Measurements from ENCODE around the gene FHOD3.

Gene FHOD3

GRCh38 chr18:36769172-36769571 is 471.7 kb downstream of the FHOD3 start:
- DNase-seq = no peak

GRCh38 chr18:36769611-36770314 is 472.2 kb downstream of the FHOD3 start:
- H3K4me3 Mint-ChIP-seq = no peak overlapping the region
- peaks cover 9% of the 10 kb centered on the region for H3K4me1 Mint-ChIP-seq
- ATAC-seq = no peak
- no peaks in the 10 kb centered on the region for H3K9me3 Mint-ChIP-seq
- no peak for DNase-seq
- H3K27me3 Mint-ChIP-seq = peaks cover 7% of the 10 kb centered on the region
- no peak overlapping the region for H3K27ac Mint-ChIP-seq

More at GRCh38 chr18:36769172-36769571, 471.7 kb downstream of the FHOD3 start:
- peaks cover 9% of the 10 kb centered on the region for H3K4me1 Mint-ChIP-seq
- peaks cover 7% of the 10 kb centered on the region for H3K27me3 Mint-ChIP-seq
- no peaks in the 10 kb centered on the region for H3K9me3 Mint-ChIP-seq
- no peak overlapping the region for H3K27ac Mint-ChIP-seq
- H3K4me3 Mint-ChIP-seq = no peak overlapping the region
- no peak for ATAC-seq

- Mint-ChIP-seq H3K27ac (no peak overlapping the region), H3K4me3 (no peak overlapping the region), H3K9me3 (no peaks in the 10 kb centered on the region), H3K4me1 (peaks cover 9% of the 10 kb centered on the region), H3K27me3 (peaks cover 7% of the 10 kb centered on the region)
- ATAC-seq = no peak
- no peak for DNase-seq
Observed at GRCh38 chr18:36770315-36770946, 472.9 kb downstream of the FHOD3 start.

DNA sequence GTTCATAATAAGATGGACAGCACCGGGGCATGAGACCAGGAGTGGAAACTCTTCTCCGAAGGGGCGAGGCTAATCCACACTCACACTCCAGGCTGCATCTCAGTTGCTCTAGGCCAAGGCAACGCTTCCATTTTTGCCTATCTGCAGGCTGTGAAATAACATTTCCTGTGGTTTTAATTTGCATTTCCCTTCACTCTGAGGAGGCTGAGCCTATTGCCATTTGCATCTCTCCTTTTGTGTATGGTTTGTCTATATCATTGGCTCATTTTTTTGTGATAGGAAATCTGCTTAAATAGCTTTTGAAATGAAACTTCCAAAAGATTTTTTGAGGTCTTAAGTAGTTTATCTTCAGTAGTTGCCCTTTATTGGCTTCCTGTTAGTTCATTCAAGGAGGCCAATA is 473.7 kb downstream of the FHOD3 start:
- Mint-ChIP-seq H3K27ac (no peak overlapping the region), H3K4me3 (no peak overlapping the region)

GRCh38 chr18:36772241-36772723 is 474.8 kb downstream of the FHOD3 start:
- ATAC-seq (no peak), DNase-seq (no peak)
- no peak overlapping the region for H3K4me3 Mint-ChIP-seq
- no peak overlapping the region for H3K27ac Mint-ChIP-seq
- peaks cover 9% of the 10 kb centered on the region for H3K4me1 Mint-ChIP-seq
- no peaks in the 10 kb centered on the region for H3K9me3 Mint-ChIP-seq
- peaks cover 7% of the 10 kb centered on the region for H3K27me3 Mint-ChIP-seq

More for the DNA sequence above, 473.7 kb downstream of the FHOD3 start:
- ATAC-seq = no peak
- DNase-seq = no peak
- no peaks in the 10 kb centered on the region for H3K9me3 Mint-ChIP-seq
- H3K4me1 Mint-ChIP-seq = peaks cover 9% of the 10 kb centered on the region
- peaks cover 7% of the 10 kb centered on the region for H3K27me3 Mint-ChIP-seq

DNA sequence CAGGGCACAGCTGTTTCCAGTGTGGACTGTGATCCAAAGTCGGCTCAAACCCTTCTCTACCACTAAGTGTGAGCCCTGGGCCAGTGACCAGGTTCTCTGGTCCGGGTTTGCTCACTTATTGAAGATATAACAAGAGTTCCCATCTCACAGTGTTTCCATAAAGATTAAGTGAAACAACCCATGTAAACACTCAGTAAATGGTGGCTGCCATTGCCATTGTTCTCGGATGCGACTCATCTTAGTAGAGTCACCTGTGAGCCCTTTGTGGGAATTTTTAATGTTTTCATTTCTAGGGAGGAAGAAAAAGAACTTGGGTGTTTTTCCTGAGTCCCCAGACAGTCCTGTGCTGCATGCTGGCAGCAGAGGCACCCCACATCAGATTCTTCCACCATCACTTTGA is 477.9 kb downstream of the FHOD3 start:
- Mint-ChIP-seq H3K27me3 (peaks cover 7% of the 10 kb centered on the region), H3K4me3 (no peak overlapping the region), H3K27ac (no peak overlapping the region), H3K4me1 (peaks cover 9% of the 10 kb centered on the region), H3K9me3 (peaks cover 0 to 8% of the 10 kb centered on the region in 2 donors)
- ATAC-seq = no peak
- DNase-seq = no peak

DNA sequence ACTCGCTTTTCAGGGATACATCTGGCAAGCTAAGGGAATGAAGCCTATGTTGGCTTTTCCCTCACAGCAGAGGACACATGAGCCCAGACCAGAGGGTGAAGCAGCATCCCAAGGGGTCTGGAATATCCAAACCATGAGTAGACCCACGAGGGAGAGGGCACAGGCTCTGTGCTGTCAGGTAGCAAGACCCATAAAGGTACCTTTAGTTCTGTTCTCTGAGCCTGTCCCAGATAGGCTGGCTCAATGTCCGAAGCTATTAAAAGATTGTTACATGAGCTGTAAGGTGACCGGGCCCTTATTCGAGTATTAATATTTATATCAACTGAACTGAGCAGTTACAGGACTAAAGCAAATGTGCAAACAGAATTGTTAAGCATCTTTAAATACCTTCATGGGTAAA is 479.1 kb downstream of the FHOD3 start:
- H3K4me1 Mint-ChIP-seq = peaks cover 1% of the 10 kb centered on the region
- ATAC-seq = no peak
- DNase-seq = no peak
- no peak overlapping the region for H3K4me3 Mint-ChIP-seq
- H3K9me3 Mint-ChIP-seq = peaks cover 0 to 8% of the 10 kb centered on the region in 2 donors
- H3K27ac Mint-ChIP-seq = no peak overlapping the region
- H3K27me3 Mint-ChIP-seq = peaks cover 2% of the 10 kb centered on the region

GRCh38 chr18:36777566-36777965 is 480.1 kb downstream of the FHOD3 start:
- DNase-seq = no peak
- no peak overlapping the region for H3K27ac Mint-ChIP-seq
- no peaks in the 10 kb centered on the region for H3K27me3 Mint-ChIP-seq
- H3K4me1 Mint-ChIP-seq = no peaks in the 10 kb centered on the region
- ATAC-seq = no peak
- no peak overlapping the region for H3K4me3 Mint-ChIP-seq
- peaks cover 0 to 8% of the 10 kb centered on the region in 2 donors for H3K9me3 Mint-ChIP-seq

DNA sequence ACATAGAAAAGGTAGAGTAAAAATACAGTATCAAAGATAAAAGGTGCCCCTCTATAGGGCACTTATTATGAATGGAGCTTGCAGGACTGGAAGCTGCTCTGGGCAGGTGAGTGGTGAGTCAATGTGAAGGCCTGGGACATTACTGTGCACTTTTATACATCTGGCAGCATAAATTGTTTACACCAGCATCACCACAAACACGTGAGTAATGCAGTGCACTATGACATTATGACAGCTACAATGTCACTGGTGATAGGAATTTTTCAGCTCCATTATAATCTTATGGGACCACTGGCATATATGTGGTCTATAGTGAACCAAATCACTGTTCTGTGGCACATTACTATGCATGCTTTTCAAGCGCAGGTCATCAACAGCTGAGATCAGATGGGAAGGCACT is 483.2 kb downstream of the FHOD3 start:
- DNase-seq (no peak), ATAC-seq (no peak)
- H3K4me3 Mint-ChIP-seq = no peak overlapping the region
- H3K4me1 Mint-ChIP-seq = no peaks in the 10 kb centered on the region
- no peak overlapping the region for H3K27ac Mint-ChIP-seq
- no peaks in the 10 kb centered on the region for H3K27me3 Mint-ChIP-seq
- H3K9me3 Mint-ChIP-seq = peaks cover 0 to 8% of the 10 kb centered on the region in 2 donors

DNA sequence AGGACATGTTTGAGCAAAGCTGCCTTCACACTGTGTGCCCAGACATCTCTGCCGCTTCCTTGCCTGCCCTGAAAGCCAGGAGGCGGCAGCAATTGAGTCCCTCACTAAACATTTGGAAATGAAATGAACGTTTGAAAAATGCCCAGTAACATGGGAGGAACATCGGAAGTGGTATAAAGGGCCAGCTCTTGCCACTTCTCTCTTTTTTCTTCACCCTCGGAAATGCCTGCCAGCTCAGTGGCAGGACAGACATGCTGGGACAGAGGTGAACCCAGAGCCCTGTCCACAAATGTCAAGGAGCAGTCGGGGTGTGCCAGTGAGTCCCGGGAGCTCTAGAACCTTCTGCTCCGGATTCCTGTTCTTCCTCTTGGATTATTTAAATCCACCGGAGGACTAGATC is 485.2 kb downstream of the FHOD3 start:
- Mint-ChIP-seq H3K9me3 (peaks cover 0 to 6% of the 10 kb centered on the region in 2 donors), H3K27ac (peak overlapping the region in 1 of 2 donors; percentile 10), H3K4me1 (no peaks in the 10 kb centered on the region), H3K27me3 (no peaks in the 10 kb centered on the region), H3K4me3 (no peak overlapping the region)
- no peak for DNase-seq
- ATAC-seq = no peak

- no peaks in the 10 kb centered on the region for H3K27me3 Mint-ChIP-seq
- no peak for DNase-seq
- H3K9me3 Mint-ChIP-seq = no peaks in the 10 kb centered on the region
- no peak overlapping the region for H3K4me3 Mint-ChIP-seq
- no peak for ATAC-seq
- H3K27ac Mint-ChIP-seq = no peak overlapping the region
- no peaks in the 10 kb centered on the region for H3K4me1 Mint-ChIP-seq
Observed at GRCh38 chr18:36783792-36784191, 486.3 kb downstream of the FHOD3 start.

- ATAC-seq (no peak), DNase-seq (no peak)
- H3K27ac Mint-ChIP-seq = no peak overlapping the region
- no peaks in the 10 kb centered on the region for H3K4me1 Mint-ChIP-seq
- no peaks in the 10 kb centered on the region for H3K27me3 Mint-ChIP-seq
- peaks cover 8 to 16% of the 10 kb centered on the region in 2 donors for H3K9me3 Mint-ChIP-seq
- H3K4me3 Mint-ChIP-seq = no peak overlapping the region
Observed at GRCh38 chr18:36786686-36787085, 489.2 kb downstream of the FHOD3 start.

- no peak overlapping the region for H3K27ac Mint-ChIP-seq
Observed at GRCh38 chr18:36792634-36793283, 495.2 kb downstream of the FHOD3 start.

GRCh38 chr18:36798738-36799473 is 501.4 kb downstream of the FHOD3 start:
- Mint-ChIP-seq H3K9me3 (no peaks in the 10 kb centered on the region), H3K4me1 (no peaks in the 10 kb centered on the region), H3K4me3 (no peak overlapping the region), H3K27me3 (no peaks in the 10 kb centered on the region), H3K27ac (peak overlapping the region in 1 of 2 donors; percentile 9)
- DNase-seq (no peak), ATAC-seq (no peak)

More at GRCh38 chr18:36792634-36793283, 495.2 kb downstream of the FHOD3 start:
- no peak for DNase-seq
- no peak for ATAC-seq
- Mint-ChIP-seq H3K4me3 (no peak overlapping the region), H3K4me1 (no peaks in the 10 kb centered on the region), H3K27me3 (no peaks in the 10 kb centered on the region), H3K9me3 (peaks cover 8 to 22% of the 10 kb centered on the region in 2 donors)

DNA sequence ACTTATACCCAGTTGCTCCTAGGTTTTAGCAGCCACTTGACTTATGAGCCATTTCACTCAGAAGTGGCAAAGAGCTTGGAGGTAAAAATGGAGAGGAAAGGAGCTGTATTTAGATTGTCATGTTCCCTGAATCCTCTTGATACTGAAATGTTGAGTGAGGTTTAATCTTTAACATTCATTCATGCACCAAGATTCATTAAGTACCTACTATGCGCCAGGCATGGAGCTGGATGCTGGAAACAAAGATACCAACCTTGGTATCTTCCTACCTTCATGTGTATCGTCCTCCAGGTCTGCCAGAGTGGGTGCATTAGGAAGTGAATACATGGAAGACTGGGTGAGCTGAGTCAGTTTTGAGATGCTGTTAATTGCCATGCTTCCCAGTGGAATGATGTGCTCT is 507.6 kb downstream of the FHOD3 start:
- no peak overlapping the region for H3K27ac Mint-ChIP-seq
- no peaks in the 10 kb centered on the region for H3K9me3 Mint-ChIP-seq
- no peaks in the 10 kb centered on the region for H3K27me3 Mint-ChIP-seq
- H3K4me3 Mint-ChIP-seq = no peak overlapping the region
- no peak for DNase-seq
- H3K4me1 Mint-ChIP-seq = no peaks in the 10 kb centered on the region
- no peak for ATAC-seq

Measured in stimulated activated naive CD8-positive, alpha-beta T cell treated with anti-CD3 and anti-CD28 coated beads, Interleukin-15, amount 100 ng/mL, for 72 hours (primary cell).